OCI-LY1 (cell line): Measurements from ENCODE around the gene GRID2.

ENCODE experiments used
- H2AFZ ChIP-seq: fragments of 200-600 bp; sonication (generic), shearing (Covaris generic); 2 replicates; pipeline ENCODE4 v1.6.0; 2014; ENCODE audit warnings: antibody characterized with exemption, mild to moderate bottlenecking, low read length
- H3F3A ChIP-seq: fragments of 200-600 bp; sonication (generic), shearing (Covaris generic); 2 replicates; pipeline ENCODE4 v1.6.0; 2014; ENCODE audit warnings: mild to moderate bottlenecking, antibody characterized with exemption, low read length, moderate library complexity; ENCODE audit not compliant: insufficient read depth
- H3K27ac ChIP-seq: fragments of 200-600 bp; sonication (generic); 2 replicates; pipeline ENCODE4 v1.5.1; 2014; ENCODE audit warnings: low read length, mixed run types, mild to moderate bottlenecking, low read depth; ENCODE audit not compliant: poor library complexity, severe bottlenecking
- H3K27me3 ChIP-seq: fragments of 200-600 bp; sonication (generic); 2 replicates; pipeline ENCODE4 v1.6.0; 2014; ENCODE audit warnings: antibody characterized with exemption, mild to moderate bottlenecking, low read length, moderate library complexity; ENCODE audit not compliant: insufficient read depth
- H3K36me3 ChIP-seq: fragments of 200-600 bp; sonication (generic); 2 replicates; pipeline ENCODE4 v1.6.1; 2014; ENCODE audit warnings: mild to moderate bottlenecking, antibody characterized with exemption, low read length, moderate library complexity, mixed read lengths; ENCODE audit not compliant: insufficient read depth
- H3K4me1 ChIP-seq: fragments of 200-600 bp; sonication (generic); 2 replicates; pipeline ENCODE4 v1.5.1; 2014; ENCODE audit warnings: mild to moderate bottlenecking, low read length, moderate library complexity; ENCODE audit not compliant: insufficient read depth, severe bottlenecking
- H3K4me2 ChIP-seq: fragments of 200-600 bp; sonication (generic), shearing (Covaris generic); 2 replicates; pipeline ENCODE4 v1.6.1; 2014; ENCODE audit warnings: low read length
- H3K4me3 ChIP-seq: fragments of 200-600 bp; sonication (generic); 2 replicates; pipeline ENCODE4 v1.5.1; 2014; ENCODE audit warnings: low read length, low read depth, mild to moderate bottlenecking, mixed read lengths; ENCODE audit not compliant: poor library complexity, severe bottlenecking
- H3K79me2 ChIP-seq: fragments of 200-600 bp; shearing (Covaris generic); 2 replicates; pipeline ENCODE4 v1.6.1; 2016; ENCODE audit warnings: mixed run types, low read length, mixed read lengths; ENCODE audit not compliant: insufficient read depth
- H3K9ac ChIP-seq: fragments of 200-600 bp; sonication (generic), shearing (Covaris generic); 2 replicates; pipeline ENCODE4 v1.6.1; 2014; ENCODE audit warnings: mild to moderate bottlenecking, low read length, mixed read lengths
- H3K9me2 ChIP-seq: fragments of 200-600 bp; sonication (generic), shearing (Covaris generic); 2 replicates; pipeline ENCODE4 v1.6.1; 2014; ENCODE audit warnings: low read depth, mild to moderate bottlenecking, low read length, mixed read lengths
- H3K9me3 ChIP-seq: fragments of 200-600 bp; shearing (Covaris generic); 2 replicates; pipeline ENCODE4 v1.6.1; 2014; ENCODE audit warnings: low read length, mixed read lengths
- H4K20me1 ChIP-seq: fragments of 200-600 bp; sonication (generic), shearing (Covaris generic); 2 replicates; pipeline ENCODE4 v1.6.0; 2016; ENCODE audit warnings: mild to moderate bottlenecking, low read length; ENCODE audit not compliant: insufficient read depth
- CTCF ChIP-seq: fragments of 200-600 bp; sonication (generic), shearing (Covaris generic); IDR thresholded peaks from 2 replicates; pipeline ENCODE4 v1.5.1; 2017; ENCODE audit warnings: mild to moderate bottlenecking, antibody characterized with exemption, low read length, moderate library complexity, mixed read lengths
- EZH2 ChIP-seq: fragments of 200-600 bp; sonication (generic), shearing (Covaris generic); IDR thresholded peaks from 2 replicates; pipeline ENCODE4 v1.8.0; 2017; ENCODE audit warnings: borderline replicate concordance, mixed run types, mild to moderate bottlenecking, antibody characterized with exemption, low read length, moderate library complexity, mixed read lengths

Gene GRID2

GRCh38 chr4:92654084-92654483 is 350.3 kb downstream of the GRID2 start:
- H3K4me3 ChIP-seq: no peak overlapping the region
- no peaks in the 10 kb centered on the region for H3K4me1 ChIP-seq
- no peak overlapping the region for H3K4me2 ChIP-seq
- no peaks in the 10 kb centered on the region for H3F3A ChIP-seq
- H3K9me3 ChIP-seq: no peaks in the 10 kb centered on the region
- H3K36me3 ChIP-seq: no peaks in the 10 kb centered on the region
- H3K79me2 ChIP-seq: no peaks in the 10 kb centered on the region
- H3K9me2 ChIP-seq: no peaks in the 10 kb centered on the region
- H3K9ac ChIP-seq: no peak overlapping the region
- no peaks in the 10 kb centered on the region for H4K20me1 ChIP-seq
- no peak overlapping the region for H3K27ac ChIP-seq
- no peak for TF ChIP-seq CTCF
- no peak for TF ChIP-seq EZH2
- no peaks in the 10 kb centered on the region for H3K27me3 ChIP-seq
- no peak overlapping the region for H2AFZ ChIP-seq

GRCh38 chr4:92657695-92658094 is 353.9 kb downstream of the GRID2 start:
- H3K36me3 ChIP-seq: no peaks in the 10 kb centered on the region
- no peaks in the 10 kb centered on the region for H3F3A ChIP-seq
- no peaks in the 10 kb centered on the region for H4K20me1 ChIP-seq
- no peak overlapping the region for H3K27ac ChIP-seq
- no peak overlapping the region for H2AFZ ChIP-seq
- no peaks in the 10 kb centered on the region for H3K9me2 ChIP-seq
- no peak overlapping the region for H3K9ac ChIP-seq
- no peaks in the 10 kb centered on the region for H3K79me2 ChIP-seq
- TF ChIP-seq EZH2 (no peak), CTCF (no peak)
- H3K27me3 ChIP-seq: no peaks in the 10 kb centered on the region
- no peaks in the 10 kb centered on the region for H3K9me3 ChIP-seq
- H3K4me1 ChIP-seq: no peaks in the 10 kb centered on the region
- H3K4me2 ChIP-seq: no peak overlapping the region
- no peak overlapping the region for H3K4me3 ChIP-seq

GRCh38 chr4:92658318-92658717 is 354.6 kb downstream of the GRID2 start:
- no peak overlapping the region for H3K9ac ChIP-seq
- H3F3A ChIP-seq: no peaks in the 10 kb centered on the region
- TF ChIP-seq EZH2: no peak
- no peak for TF ChIP-seq CTCF
- no peaks in the 10 kb centered on the region for H3K27me3 ChIP-seq
- no peaks in the 10 kb centered on the region for H3K9me2 ChIP-seq
- H3K4me1 ChIP-seq: no peaks in the 10 kb centered on the region
- H4K20me1 ChIP-seq: no peaks in the 10 kb centered on the region
- no peaks in the 10 kb centered on the region for H3K79me2 ChIP-seq
- no peak overlapping the region for H3K27ac ChIP-seq
- H3K4me2 ChIP-seq: no peak overlapping the region
- H3K4me3 ChIP-seq: no peak overlapping the region
- H2AFZ ChIP-seq: no peak overlapping the region
- no peaks in the 10 kb centered on the region for H3K36me3 ChIP-seq
- H3K9me3 ChIP-seq: no peaks in the 10 kb centered on the region
